ENCODE data around the gene CD74.

DNA sequence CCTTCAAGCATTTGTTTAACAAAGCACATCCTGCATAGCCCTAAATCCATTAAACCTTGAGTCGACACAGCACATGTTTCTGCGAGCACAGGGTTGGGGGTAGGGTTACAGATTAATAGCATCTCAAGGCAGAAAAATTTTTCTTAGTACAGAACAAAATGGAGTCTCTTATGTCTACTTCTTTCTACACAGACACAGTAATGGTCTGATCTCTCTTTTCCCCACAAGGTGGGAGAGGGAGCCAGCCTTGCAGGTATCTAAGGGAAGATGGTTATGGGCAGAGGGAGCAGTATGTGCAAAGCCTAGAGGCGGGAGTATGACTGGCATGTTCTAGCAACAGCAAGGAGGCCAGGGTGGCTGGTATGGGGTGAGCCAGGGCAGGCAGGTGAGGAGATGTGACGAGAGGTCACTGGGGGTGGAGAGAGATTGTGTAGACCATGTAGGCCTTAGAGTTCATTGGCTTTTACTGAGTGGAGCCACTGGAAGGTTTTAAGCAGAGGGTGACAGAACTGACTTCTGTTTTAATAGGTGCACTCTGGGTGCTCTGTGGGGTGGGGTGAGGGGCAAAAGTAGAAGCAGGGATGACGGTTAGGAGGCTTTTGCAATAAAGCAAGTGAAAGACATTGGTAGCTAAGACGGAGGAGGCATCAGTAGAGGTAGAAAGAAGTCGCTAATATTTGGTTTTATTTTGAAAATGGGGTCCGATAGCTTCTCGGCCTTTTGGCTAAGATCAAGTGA lies 42.0 kb upstream of the CD74 start:
- TF ChIP-seq, protein P1, sequence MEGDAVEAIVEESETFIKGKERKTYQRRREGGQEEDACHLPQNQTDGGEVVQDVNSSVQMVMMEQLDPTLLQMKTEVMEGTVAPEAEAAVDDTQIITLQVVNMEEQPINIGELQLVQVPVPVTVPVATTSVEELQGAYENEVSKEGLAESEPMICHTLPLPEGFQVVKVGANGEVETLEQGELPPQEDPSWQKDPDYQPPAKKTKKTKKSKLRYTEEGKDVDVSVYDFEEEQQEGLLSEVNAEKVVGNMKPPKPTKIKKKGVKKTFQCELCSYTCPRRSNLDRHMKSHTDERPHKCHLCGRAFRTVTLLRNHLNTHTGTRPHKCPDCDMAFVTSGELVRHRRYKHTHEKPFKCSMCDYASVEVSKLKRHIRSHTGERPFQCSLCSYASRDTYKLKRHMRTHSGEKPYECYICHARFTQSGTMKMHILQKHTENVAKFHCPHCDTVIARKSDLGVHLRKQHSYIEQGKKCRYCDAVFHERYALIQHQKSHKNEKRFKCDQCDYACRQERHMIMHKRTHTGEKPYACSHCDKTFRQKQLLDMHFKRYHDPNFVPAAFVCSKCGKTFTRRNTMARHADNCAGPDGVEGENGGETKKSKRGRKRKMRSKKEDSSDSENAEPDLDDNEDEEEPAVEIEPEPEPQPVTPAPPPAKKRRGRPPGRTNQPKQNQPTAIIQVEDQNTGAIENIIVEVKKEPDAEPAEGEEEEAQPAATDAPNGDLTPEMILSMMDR (IDR thresholded peaks at IDR 0.05): no peak
- TF ChIP-seq, protein P2, sequence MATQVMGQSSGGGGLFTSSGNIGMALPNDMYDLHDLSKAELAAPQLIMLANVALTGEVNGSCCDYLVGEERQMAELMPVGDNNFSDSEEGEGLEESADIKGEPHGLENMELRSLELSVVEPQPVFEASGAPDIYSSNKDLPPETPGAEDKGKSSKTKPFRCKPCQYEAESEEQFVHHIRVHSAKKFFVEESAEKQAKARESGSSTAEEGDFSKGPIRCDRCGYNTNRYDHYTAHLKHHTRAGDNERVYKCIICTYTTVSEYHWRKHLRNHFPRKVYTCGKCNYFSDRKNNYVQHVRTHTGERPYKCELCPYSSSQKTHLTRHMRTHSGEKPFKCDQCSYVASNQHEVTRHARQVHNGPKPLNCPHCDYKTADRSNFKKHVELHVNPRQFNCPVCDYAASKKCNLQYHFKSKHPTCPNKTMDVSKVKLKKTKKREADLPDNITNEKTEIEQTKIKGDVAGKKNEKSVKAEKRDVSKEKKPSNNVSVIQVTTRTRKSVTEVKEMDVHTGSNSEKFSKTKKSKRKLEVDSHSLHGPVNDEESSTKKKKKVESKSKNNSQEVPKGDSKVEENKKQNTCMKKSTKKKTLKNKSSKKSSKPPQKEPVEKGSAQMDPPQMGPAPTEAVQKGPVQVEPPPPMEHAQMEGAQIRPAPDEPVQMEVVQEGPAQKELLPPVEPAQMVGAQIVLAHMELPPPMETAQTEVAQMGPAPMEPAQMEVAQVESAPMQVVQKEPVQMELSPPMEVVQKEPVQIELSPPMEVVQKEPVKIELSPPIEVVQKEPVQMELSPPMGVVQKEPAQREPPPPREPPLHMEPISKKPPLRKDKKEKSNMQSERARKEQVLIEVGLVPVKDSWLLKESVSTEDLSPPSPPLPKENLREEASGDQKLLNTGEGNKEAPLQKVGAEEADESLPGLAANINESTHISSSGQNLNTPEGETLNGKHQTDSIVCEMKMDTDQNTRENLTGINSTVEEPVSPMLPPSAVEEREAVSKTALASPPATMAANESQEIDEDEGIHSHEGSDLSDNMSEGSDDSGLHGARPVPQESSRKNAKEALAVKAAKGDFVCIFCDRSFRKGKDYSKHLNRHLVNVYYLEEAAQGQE (IDR thresholded peaks at IDR 0.05; ENCODE audit: insufficient read depth in 1 of 2, low read depth in 2 of 2, low read length in 1 of 2): no peak
- no peak for TF ChIP-seq POLR2AphosphoS5 (IDR thresholded peaks at IDR 0.05; ENCODE audit: low read depth, low read length)
- TF ChIP-seq TCF7L2 (IDR thresholded peaks at IDR 0.05; ENCODE audit: low read depth, low read length): no peak
